Measurements from ENCODE around the gene TRIM73.
"Not testable (repeated sequence)": the region's sequence is repeated elsewhere in the genome, so short reads cannot be mapped to it uniquely, and the experiment has no call there.

Gene TRIM73

DNA sequence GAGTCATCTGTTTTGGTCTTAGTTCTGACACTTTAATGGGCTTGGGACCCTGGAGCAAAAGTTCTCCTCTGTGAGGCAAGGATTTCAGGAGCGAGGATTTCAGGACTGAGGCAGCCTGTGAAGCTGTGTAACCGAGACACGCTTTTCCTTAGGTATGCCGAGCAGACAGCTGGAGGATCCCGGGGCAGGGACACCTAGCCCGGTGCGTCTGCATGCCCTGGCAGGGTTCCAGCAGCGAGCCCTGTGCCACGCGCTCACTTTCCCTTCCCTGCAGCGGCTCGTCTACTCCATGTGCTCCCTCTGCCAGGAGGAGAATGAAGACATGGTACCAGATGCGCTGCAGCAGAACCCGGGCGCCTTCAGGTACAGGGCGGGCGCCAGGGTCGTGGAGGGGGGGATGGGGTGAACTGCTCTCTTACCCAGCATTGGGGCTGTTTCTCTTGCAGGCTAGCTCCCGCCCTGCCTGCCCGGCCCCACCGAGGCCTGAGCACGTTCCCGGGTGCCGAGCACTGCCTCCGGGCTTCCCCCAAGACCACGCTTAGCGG lies 20.5 kb downstream of the TRIM73 start:
- not testable (repeated sequence) for DNase-seq

DNA sequence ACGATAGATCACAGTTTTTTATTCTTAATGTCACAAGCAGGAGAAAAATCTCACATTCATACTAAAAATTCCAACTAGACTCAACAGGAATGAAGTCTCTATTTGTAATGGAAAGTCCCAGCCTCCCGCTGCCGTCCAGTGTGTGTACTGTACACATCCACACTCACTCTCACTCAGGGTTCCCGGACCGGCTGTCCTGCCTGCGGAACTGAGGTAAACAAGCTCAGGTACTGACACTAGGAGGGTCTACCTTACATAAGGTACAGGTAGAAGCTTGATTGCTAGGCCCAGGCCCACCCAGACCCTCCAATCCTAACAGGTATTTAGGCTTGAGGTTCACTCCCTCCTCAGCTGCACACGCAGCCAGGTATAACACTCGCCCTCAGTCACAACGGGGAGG lies 21.4 kb downstream of the TRIM73 start:
- not testable (repeated sequence) for DNase-seq

DNA sequence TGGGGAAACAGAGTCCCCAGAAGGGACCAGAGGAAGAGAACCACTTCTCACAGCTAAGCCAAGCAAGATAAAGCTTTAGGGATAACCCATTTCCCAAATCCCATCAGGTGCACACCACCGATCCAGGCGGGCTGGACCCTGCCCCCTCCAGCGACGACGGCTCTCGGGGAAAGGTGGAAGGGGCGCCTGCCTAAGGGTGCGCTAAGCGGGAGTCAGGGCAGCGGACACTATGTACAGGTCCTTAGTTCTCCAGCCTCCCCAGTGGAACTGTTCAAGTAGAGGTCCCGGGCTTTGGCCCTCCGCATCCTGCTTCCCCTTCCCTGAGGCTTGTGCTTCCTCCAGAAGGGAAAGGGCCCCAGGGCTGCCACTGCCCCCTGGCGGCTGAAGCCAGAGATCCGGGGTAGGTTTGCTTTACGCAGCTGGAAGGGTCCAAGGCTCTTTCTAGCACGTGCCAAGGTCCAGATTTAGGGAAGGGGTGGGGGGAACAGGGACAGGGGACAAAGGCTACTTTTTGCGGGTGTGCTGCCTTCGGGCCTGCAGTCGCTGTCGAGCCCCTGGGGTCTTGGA lies 22.9 kb downstream of the TRIM73 start:
- DNase-seq, result not testable (repeated sequence)

DNA sequence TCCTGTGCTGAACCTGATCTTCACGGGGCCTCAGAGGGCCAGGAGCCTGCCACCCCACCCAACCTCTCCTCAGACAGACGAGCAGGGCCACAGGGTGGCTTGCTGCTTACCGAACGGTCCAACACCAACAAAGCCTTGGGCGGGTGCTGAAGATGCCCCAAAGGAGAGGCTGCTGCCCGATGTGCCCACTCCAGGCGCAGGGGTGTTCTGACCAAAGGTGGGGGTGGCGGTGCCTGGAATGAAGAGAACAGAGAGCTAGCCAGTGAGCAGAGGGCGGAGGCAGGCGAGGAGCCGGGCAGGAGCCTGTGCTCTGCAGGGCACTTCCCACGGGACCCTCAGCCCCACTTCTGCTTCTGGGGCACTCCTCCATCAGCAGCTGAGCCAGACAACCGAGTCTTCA lies 23.8 kb downstream of the TRIM73 start:
- not testable (repeated sequence) for DNase-seq

DNA sequence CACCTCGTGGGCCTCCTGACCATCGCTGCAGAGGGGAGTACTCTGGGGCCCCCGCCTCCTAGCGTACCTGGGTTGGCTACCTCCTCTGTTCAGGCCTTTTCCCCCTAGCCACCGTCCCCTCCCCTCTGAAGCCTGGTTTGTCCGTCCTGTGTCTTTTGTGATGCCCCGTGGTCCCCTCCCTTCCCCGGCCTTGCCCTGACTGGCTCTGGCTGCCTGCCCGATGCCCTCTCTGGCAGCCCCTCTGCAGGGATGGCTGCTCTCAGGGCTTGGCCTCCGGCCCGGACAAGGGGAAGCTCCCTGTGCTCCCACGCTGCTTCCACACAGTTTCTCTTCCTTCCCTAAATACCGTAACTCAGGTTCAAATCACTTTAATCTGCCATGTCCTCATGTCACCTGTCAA lies 24.3 kb downstream of the TRIM73 start:
- DNase-seq, result peak; percentile 8

DNA sequence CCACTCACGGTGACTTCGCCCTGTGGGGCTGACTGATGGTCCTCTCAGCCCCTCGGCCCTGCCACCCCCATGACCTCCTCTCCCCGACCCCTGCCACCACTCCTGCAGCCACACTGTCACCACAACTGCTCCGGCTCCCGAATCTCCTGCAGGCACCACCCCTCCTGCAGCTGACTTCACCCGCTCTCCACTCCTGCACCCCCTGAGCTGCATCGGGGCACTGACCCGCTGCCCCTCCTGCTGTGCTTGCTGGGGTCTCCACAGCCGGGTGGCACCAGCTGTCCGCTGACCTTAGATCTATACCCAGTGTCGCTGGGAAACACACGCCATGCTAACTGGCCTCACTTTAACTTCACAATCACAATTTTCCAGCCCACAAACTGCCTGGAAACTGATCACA lies 24.7 kb downstream of the TRIM73 start:
- not testable (repeated sequence) for DNase-seq

DNA sequence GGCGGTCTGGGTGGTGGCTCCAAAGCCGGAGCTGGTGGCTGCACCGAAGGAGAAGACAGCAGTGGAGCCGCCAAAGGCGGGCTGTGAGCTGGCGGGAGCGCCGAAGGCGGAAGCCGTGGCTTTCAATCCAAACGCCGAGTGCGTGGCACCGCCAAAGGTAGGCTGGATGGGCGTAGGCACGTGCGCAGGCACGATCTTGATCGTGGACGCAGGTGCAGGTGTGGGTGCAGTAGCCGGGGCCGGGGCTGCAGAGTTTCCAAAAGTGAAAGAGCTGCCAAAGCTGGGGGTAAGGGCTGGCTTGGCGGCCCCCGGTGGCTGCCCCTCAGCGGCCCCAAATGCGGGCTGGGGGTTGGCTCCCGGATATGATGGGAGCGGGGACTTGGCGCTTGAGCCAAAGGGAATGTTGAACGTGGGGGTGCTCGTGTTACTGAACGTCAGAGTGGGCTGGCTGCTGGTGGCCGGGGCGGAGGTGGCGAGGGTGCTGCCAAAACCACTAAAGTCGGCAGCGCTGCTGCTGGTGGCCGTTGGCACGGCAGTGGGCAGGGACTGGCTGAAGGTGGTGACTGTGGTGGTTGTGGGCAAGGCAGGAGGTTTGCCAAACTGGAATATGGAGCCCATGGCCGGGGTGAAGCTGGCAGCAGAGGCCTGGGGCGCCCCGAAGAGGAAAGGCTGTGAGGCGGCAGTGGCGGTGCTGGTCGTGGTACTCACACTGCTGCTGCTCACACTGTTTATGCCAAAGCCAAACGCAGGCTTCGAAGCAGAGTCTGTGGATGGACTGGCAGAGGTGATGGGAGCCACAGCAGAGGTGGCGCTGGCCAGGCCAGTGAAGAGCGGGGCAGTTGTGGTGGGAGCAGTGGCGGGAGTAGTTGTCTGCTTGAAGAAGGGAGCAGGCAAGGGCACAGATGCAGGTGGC lies 26.6 kb downstream of the TRIM73 start:
- not testable (repeated sequence) for DNase-seq

DNA sequence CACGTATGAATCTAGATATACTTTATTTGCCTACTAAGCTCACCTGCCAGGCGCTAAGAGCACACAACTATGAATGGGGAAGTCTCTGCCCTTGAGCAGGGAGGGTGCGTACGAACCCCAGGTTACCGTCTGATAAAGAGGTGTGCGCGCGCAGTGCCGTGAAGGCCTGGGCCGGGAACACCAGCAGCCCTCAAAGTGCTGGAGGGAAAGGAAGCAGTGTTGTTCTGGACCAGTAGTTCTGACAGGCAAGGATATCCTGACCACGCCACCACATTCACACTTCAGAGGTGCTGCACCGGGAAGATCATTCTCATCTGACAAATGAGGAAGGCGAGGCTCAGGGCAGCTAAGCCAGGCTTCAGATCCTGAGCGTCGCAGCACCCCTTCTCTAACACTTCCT lies 28.1 kb downstream of the TRIM73 start:
- not testable (repeated sequence) for DNase-seq

DNA sequence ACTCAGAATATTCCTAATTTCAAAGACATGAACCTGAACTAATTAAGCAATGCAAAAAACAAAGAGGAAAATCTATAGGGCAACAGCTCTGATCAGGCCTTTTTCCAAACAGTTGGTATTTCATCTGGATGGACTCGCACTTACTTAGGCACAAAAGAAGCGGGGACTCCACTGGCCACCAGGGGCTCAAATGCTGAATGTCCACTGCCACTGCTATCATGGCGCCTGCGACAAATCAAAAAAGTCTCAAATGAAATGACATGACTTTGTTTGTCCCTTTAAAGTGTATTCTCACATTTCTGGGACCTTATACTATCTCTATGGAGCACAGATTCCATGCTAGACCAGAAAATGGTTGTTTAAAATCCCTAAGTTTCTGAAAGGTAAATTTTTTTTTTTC lies 43.6 kb downstream of the TRIM73 start:
- DNase-seq, result not testable (repeated sequence)

DNA sequence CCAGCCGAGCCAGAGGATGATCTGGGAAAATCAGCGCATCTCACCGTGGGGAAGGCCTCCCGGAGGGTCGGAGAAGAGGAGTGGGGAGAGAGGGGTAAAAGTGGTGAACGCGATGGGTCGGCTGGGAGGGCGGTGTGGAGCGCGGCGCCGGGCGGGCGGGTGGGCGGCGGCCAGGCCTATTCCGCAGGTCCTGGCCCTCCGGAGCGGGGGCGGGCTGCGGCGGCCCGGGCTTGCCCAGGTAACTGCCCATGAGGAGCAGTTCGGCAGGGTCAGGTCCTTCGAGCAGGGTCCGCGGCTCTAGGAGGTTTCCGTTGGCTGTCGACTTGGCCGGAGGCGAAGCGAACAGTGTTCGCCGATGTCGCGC lies 46.7 kb downstream of the TRIM73 start:
- DNase-seq, result not testable (repeated sequence)

DNA sequence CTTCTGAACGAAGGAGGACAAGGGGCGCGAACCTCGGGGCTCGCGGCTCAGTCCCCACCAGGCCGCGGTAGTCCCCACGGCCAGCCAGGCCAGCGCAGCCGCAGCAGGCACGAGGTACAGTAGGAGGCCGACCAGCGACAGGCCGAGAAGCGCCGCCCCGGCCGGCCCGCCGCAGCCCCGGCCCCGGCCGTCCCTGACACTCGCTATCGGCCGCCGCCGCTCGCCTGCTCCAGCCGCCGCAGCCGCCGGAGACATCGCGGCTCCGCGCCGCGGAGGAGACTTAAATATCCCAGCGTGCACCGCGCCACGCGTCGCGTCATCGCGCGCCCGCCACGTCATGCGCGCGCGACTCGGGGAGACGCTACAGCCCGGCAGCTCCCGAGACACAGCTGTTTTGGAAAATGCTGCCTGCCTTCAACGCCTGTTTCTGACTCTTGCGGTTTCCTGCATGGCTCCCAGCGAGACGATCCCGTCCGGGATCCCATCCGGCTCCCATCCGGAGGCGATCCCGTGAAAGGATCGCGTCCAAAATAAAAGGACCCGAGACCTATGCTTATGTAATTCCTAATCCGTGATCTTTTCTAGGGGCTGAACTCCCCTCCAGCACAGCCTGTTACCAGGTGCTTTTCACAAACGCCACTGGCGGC lies 47.2 kb downstream of the TRIM73 start:
- DNase-seq, result not testable (repeated sequence)

DNA sequence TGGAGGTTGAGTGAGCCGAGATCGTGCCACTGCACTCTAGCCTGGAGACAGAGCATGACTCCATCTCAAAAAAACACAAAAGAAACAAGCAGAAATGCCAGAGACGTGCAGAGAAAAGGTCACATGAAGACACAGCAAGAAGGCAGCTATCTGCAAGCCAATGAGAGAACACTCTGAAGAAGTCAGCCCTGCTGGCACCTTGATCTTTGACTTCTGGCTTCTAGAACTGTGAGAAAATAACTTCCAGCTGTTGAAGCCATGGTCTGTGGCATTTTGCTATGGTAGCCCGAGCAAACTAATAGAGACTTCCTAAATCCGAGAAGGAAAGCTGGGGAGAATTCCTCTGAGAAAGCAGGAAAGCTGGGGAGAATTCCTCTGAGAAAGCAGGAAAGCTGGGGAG lies 54.5 kb downstream of the TRIM73 start:
- DNase-seq, result not testable (repeated sequence)

DNA sequence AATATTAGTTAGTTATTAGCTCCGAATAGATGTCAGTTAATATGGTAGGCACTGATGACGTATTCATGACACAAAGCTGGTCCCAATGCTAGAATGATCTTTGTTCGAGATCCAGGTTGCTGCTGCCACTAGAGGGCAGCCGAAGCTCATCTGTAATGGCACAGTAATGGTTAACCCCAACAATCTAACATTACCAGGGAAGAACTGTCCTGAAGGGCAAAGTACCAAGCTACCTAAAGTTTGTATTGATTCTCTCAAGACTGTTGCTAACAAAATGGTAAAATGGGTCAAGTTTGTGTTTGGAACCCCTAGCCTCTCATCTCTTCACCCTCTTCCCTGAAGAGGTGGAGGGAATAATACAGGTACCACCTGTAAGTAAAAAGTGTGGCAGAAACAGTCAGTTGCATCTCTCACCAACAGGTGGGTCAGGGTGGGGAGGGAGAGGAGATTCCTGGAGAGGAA lies 57.1 kb downstream of the TRIM73 start:
- not testable (repeated sequence) for DNase-seq
